BLaER1 treated with 17β-estradiol and CSF1 and Interleukin-3, amounts not matched to agents 10 nM and 100 nM (cell line): ENCODE data around the gene MRNIP.
A peak's percentile ranks its signal among the peaks of the same experiment; 100 is the strongest.

Experiments used
- H3K27ac ChIP-seq, 11 experiments: shearing (Covaris generic); formaldehyde crosslinking; 2 replicates each; pipeline ENCODE4 v1.8.1; 2022
- H3K27me3 ChIP-seq, 11 experiments: shearing (Covaris generic); formaldehyde crosslinking; 2 replicates each; pipeline ENCODE4 v1.8.1; 2022
- H3K36me3 ChIP-seq, 11 experiments: shearing (Covaris generic); formaldehyde crosslinking; 2 replicates each; pipeline ENCODE4 v1.8.1; 2022
- H3K4me1 ChIP-seq, 10 experiments: shearing (Covaris generic); formaldehyde crosslinking; 2 replicates each; pipeline ENCODE4 v1.8.1; 2022
- H3K4me2 ChIP-seq, 11 experiments: shearing (Covaris generic); formaldehyde crosslinking; 2 replicates each; pipeline ENCODE4 v1.8.1; 2022
- H3K4me3 ChIP-seq, 10 experiments: shearing (Covaris generic); formaldehyde crosslinking; 2 replicates each; pipeline ENCODE4 v1.8.1; 2022
- H3K9ac ChIP-seq, 11 experiments: shearing (Covaris generic); formaldehyde crosslinking; 2 replicates each; pipeline ENCODE4 v1.8.1; 2022
- H3K9me3 ChIP-seq, 11 experiments: shearing (Covaris generic); formaldehyde crosslinking; replicated peaks in 1 of 11; 2 replicates each; pipeline ENCODE4 v1.8.1; 2022
- H4K20me1 ChIP-seq, 11 experiments: shearing (Covaris generic); formaldehyde crosslinking; 2 replicates each; pipeline ENCODE4 v1.8.1; 2022
- Cebpa-rat ChIP-seq, 11 experiments: shearing (Covaris generic); IDR thresholded peaks; 2 replicates each; pipeline ENCODE4 v1.8.1; 2022

MRNIP gene

DNA sequence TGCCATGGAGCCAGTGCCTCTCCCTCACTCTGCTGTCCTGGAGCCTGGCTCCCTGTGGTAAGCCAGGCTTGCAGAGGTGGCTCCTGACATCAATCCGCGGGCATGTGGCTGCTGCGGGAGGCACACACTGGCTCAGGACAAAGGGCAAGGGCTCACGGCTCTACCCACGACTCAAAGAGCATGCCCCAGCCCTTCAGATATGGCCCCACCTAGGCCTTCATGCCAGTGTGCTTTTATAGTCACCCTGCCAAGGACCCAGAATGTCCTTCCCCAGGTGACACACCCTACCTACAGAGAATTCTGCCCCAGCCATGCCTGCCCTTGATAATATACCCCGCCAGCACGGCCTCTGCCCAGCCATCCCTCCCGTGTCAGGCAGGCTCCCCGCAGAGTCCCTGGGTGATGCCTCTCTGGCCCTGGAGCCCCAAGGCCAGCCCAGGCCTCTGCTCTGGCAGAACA, 53.5 kb downstream of the MRNIP start:
- Histone ChIP-seq H4K20me1 (peaks cover 38 to 61% (median 54%) of the 10 kb centered on the region in 11 experiments), H3K27me3 (no peaks in the 10 kb centered on the region), H3K36me3 (peaks cover under 1 to 20% (median 14%) of the 10 kb centered on the region in 11 experiments), H3K4me2 (peak overlapping the region; percentile 89 to 100 (median 96)), H3K9me3 (no peaks in the 10 kb centered on the region), H3K4me3 (peak overlapping the region; percentile 73 to 87 (median 77)), H3K27ac (peak overlapping the region; percentile 82 to 92 (median 86)), H3K4me1 (peaks cover 48 to 60% (median 52%) of the 10 kb centered on the region in 10 experiments), H3K9ac (peak overlapping the region; percentile 85 to 95 (median 89))
- no peak for TF ChIP-seq Cebpa-rat (IDR thresholded peaks at IDR 0.05)

DNA sequence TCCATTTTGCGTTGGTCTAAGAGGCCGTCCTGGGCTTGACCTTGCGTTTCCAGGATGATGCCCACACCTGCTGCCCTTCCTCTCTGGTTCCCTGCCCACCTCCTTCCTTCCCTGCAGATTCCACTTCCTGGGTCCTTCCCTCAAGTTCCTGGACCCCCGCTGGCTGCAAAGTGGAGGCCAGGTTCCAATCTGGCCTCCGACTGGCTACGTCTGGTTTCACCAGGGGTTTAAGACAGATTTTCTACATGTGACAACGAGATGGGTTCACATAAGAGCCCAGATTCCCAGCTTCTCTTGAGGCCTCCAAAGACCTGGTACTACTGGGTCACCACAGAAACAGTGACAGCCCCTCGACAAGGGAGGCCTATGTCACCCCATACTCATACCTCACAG, 54.1 kb downstream of the MRNIP start:
- Histone ChIP-seq H3K27ac (peak overlapping the region in 10 of 11 experiments; percentile 13 to 92 (median 85); a peak in 20 of 22 replicates), H3K36me3 (peaks cover 6 to 26% (median 19%) of the 10 kb centered on the region in 11 experiments), H3K4me1 (peaks cover 48 to 60% (median 52%) of the 10 kb centered on the region in 10 experiments), H3K4me3 (peak overlapping the region; percentile 73 to 87 (median 77)), H3K9me3 (no peaks in the 10 kb centered on the region), H3K27me3 (no peaks in the 10 kb centered on the region), H4K20me1 (peaks cover 39 to 66% (median 59%) of the 10 kb centered on the region in 11 experiments), H3K4me2 (peak overlapping the region; percentile 89 to 100 (median 96)), H3K9ac (peak overlapping the region; percentile 85 to 95 (median 89); a peak in 21 of 22 replicates)
- no peak for TF ChIP-seq Cebpa-rat (IDR thresholded peaks at IDR 0.05)

DNA sequence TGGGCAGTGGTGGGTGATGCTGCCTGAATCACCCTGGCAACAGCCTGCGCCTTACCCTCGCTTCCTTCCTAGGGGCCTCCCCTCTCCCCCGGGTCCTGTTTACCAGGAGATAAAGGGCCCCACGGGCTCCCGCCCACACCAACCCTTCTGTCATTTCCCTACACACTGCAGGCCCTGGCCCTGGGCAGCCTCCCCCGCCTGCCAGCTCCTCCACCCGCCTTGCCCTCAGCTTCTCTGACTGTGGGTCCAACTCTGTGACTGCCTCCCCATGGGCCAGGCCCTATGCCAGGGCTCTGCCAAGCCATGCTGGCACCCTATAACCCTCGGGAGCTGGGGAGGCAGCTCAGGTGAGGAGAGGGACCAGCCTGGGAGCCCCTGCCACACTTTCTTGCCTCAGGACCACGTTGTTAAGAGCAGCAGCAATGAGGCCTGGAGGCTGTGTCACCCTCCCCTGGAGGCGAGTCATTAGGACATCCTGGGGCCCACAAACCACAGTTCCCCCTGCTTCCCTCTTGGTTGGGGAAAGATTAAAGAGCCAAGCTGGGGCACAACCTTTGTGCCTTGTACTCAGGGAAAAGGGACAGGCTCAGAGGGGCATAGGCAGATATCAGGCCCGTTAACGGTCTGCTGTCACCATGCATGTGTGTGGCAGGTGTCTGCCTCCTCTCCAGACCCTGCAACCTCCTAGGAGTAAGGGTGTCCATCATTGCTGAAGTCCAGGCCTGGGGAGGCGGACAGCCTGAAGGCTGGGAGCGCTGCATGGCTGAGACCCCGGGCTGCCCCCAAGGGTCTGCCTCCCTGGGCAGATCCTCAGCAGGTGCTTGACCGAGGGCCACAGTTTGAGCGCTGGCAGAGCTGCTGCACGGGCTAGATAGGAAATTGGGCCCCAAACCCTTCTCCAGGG, 54.7 kb downstream of the MRNIP start:
- no peak; a peak in 1 of 22 replicates for TF ChIP-seq Cebpa-rat (IDR thresholded peaks at IDR 0.05)
- Histone ChIP-seq H3K4me1 (peaks cover 48 to 60% (median 52%) of the 10 kb centered on the region in 10 experiments), H3K27ac (peak overlapping the region; percentile 13 to 92 (median 84); a peak in 20 of 22 replicates), H3K4me3 (peak overlapping the region; percentile 73 to 87 (median 77)), H3K36me3 (peaks cover 13 to 32% (median 26%) of the 10 kb centered on the region in 11 experiments), H3K9ac (peak overlapping the region; percentile 85 to 95 (median 89)), H3K4me2 (peak overlapping the region; percentile 89 to 100 (median 96)), H4K20me1 (peaks cover 43 to 72% (median 66%) of the 10 kb centered on the region in 11 experiments), H3K27me3 (no peaks in the 10 kb centered on the region), H3K9me3 (no peaks in the 10 kb centered on the region)

GRCh38 chr5:179802950-179803562, 55.6 kb downstream of the MRNIP start:
- H3K4me1 ChIP-seq, result peaks cover 45 to 57% (median 50%) of the 10 kb centered on the region in 10 experiments
- peak overlapping the region; percentile 89 to 100 (median 96) for H3K4me2 ChIP-seq
- peaks cover 43 to 80% (median 63%) of the 10 kb centered on the region in 11 experiments for H4K20me1 ChIP-seq
- peak overlapping the region in 10 of 11 experiments; percentile 22 to 90 (median 45); a peak in 16 of 22 replicates for H3K9ac ChIP-seq
- H3K36me3 ChIP-seq, result peaks cover 21 to 41% (median 34%) of the 10 kb centered on the region in 11 experiments
- H3K9me3 ChIP-seq, result no peaks in the 10 kb centered on the region
- no peak for TF ChIP-seq Cebpa-rat (IDR thresholded peaks at IDR 0.05)
- peak overlapping the region in 1 of 10 experiments; percentile 15; a peak in 2 of 20 replicates for H3K4me3 ChIP-seq
- peak overlapping the region in 8 of 11 experiments; percentile 23 to 53 (median 36); a peak in 8 of 22 replicates for H3K27ac ChIP-seq
- no peaks in the 10 kb centered on the region for H3K27me3 ChIP-seq

DNA sequence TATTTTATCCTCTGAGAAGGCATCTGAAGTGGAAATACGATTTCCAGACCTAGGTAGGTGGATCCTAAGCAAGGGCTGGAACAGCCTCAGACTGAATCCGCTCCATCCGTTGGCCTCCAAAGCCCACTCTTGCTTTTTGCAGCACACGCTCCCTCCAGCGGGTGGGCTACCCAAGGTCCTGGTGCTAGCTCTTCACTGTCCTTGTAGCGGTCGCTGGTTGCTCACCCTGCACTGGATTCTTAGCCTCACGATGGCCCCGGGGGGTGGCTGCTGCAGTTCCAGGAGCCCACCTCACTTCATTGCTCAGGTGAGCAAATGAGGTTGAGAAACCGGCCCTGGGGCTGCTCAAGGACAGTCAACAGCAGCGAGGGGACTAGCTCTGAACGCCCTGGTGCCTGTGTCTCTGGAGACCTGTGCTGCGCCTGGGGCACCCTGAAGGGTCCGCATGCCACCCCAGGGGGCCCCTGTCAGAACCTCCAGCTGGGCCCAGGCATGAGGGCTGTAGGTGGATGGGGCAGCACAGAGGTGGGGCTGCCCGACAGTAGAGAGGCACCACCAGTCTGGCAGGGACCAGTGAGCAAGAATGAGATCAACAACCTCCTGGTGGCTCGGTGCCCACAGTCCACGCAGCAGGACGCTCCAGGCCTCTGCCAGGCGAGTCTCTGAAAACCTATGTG, 56.3 kb downstream of the MRNIP start:
- Histone ChIP-seq H3K4me2 (peak overlapping the region; percentile 89 to 100 (median 96)), H3K9me3 (no peaks in the 10 kb centered on the region), H4K20me1 (peaks cover 43 to 84% (median 69%) of the 10 kb centered on the region in 11 experiments), H3K36me3 (peaks cover 27 to 48% (median 41%) of the 10 kb centered on the region in 11 experiments), H3K9ac (peak overlapping the region in 9 of 11 experiments; percentile 22 to 90 (median 45); a peak in 11 of 22 replicates), H3K27me3 (no peaks in the 10 kb centered on the region), H3K4me3 (no peak overlapping the region; a peak in 1 of 20 replicates), H3K27ac (peak overlapping the region in 4 of 11 experiments; percentile 34 to 53 (median 43); a peak in 2 of 22 replicates), H3K4me1 (peaks cover 40 to 51% (median 46%) of the 10 kb centered on the region in 10 experiments)
- no peak for TF ChIP-seq Cebpa-rat (IDR thresholded peaks at IDR 0.05)

GRCh38 chr5:179801304-179802206, 57.1 kb downstream of the MRNIP start:
- Histone ChIP-seq H3K4me1 (peaks cover 48 to 58% (median 54%) of the 10 kb centered on the region in 10 experiments), H4K20me1 (peaks cover 43 to 92% (median 74%) of the 10 kb centered on the region in 11 experiments), H3K27ac (no peak overlapping the region), H3K4me3 (no peak overlapping the region), H3K36me3 (peaks cover 33 to 55% (median 46%) of the 10 kb centered on the region in 11 experiments), H3K9me3 (no peaks in the 10 kb centered on the region), H3K9ac (peak overlapping the region in 1 of 11 experiments; percentile 21; a peak in 1 of 22 replicates), H3K27me3 (no peaks in the 10 kb centered on the region), H3K4me2 (peak overlapping the region; percentile 89 to 100 (median 96); a peak in 21 of 22 replicates)
- no peak for TF ChIP-seq Cebpa-rat (IDR thresholded peaks at IDR 0.05)

GRCh38 chr5:179800696-179801201, 57.9 kb downstream of the MRNIP start:
- TF ChIP-seq Cebpa-rat (IDR thresholded peaks at IDR 0.05), result no peak
- no peaks in the 10 kb centered on the region for H3K9me3 ChIP-seq
- H3K27ac ChIP-seq, result no peak overlapping the region
- H3K4me2 ChIP-seq, result peak overlapping the region in 4 of 11 experiments; percentile 6 to 28 (median 18); a peak in 3 of 22 replicates
- H4K20me1 ChIP-seq, result peaks cover 43 to 93% (median 74%) of the 10 kb centered on the region in 11 experiments
- H3K9ac ChIP-seq, result 0 out of 22 replicates have a peak overlapping the region, but pooled peaks of 1 of the 11 experiments have one; percentile 23
- H3K4me3 ChIP-seq, result no peak overlapping the region
- H3K36me3 ChIP-seq, result peaks cover 33 to 55% (median 46%) of the 10 kb centered on the region in 11 experiments
- H3K4me1 ChIP-seq, result peaks cover 50 to 61% (median 57%) of the 10 kb centered on the region in 10 experiments
- H3K27me3 ChIP-seq, result no peaks in the 10 kb centered on the region
